ENCODE measurements around the gene ENKUR. TPM values are rescaled to one million over a fixed set of nuclear protein-coding genes. Genes with fewer than 3 reads are reported as not detected.
"Not testable (repeated sequence)": the region's sequence is repeated elsewhere in the genome, so short reads cannot be mapped to it uniquely, and the experiment has no call there.

The ENKUR gene
- total RNA-seq, 4 donors from 2014 or later, result 0.31 TPM; not detected in 3

DNA sequence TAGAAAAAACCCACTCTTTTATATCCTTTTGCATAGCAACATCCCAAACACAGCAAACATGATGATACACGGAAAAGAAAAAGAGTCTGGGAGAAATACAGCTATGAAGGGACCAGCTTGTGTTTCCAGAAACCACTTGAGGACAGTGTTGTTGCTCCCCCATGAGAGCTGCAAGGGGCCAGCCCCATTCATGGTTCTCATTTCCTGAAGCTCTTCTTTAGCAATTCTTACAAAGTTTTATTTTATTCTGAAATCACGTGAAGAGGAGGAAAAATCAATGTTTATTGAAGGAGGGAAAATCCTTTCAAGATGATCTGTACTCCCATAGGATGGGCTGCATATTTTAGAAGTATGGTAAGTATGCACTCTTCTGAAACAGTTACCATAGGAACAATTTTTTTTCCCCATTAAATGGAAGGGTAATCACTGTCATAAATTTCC lies 46.1 kb downstream of the ENKUR start:
- no peak for DNase-seq
- intact Hi-C loops (cut with DNase I), result no loop called here
- H3K27me3 ChIP-seq, result no peaks in the 10 kb centered on the region
- no peak overlapping the region for H3K4me3 ChIP-seq
- TF ChIP-seq, protein P1, sequence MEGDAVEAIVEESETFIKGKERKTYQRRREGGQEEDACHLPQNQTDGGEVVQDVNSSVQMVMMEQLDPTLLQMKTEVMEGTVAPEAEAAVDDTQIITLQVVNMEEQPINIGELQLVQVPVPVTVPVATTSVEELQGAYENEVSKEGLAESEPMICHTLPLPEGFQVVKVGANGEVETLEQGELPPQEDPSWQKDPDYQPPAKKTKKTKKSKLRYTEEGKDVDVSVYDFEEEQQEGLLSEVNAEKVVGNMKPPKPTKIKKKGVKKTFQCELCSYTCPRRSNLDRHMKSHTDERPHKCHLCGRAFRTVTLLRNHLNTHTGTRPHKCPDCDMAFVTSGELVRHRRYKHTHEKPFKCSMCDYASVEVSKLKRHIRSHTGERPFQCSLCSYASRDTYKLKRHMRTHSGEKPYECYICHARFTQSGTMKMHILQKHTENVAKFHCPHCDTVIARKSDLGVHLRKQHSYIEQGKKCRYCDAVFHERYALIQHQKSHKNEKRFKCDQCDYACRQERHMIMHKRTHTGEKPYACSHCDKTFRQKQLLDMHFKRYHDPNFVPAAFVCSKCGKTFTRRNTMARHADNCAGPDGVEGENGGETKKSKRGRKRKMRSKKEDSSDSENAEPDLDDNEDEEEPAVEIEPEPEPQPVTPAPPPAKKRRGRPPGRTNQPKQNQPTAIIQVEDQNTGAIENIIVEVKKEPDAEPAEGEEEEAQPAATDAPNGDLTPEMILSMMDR (IDR thresholded peaks at IDR 0.05), result no peak
- TF ChIP-seq POLR2A (IDR thresholded peaks at IDR 0.05), result no peak
- H3K27ac ChIP-seq, result no peak overlapping the region
- no peaks in the 10 kb centered on the region for H3K9me3 ChIP-seq
- no peaks in the 10 kb centered on the region for H3K4me1 ChIP-seq
- WGBS, 2 donors, result 65 to 67% methylated on average over 2 of the region's 2 CpGs
- no peaks in the 10 kb centered on the region for H3K36me3 ChIP-seq

DNA sequence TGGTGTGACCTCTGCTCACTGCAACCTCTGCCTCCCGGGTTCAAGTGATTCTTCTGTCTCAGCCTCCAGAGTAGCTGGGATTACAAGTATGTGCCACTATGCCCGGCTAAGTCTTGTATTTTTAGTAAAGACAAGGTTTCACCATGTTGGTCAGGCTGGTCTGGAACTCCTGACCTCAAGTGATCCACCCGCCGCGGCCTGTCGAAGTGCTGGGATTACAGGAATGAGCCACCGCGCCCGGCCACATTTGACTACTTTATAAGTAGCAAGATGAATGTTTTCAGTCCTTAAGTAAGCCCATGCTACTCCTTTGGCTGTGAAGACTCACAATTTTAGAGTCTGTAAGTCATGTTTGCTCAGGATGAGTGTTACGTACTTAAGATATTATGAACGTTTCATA lies 47.0 kb downstream of the ENKUR start:
- H3K9me3 ChIP-seq; H3K27me3 ChIP-seq; H3K4me1 ChIP-seq; H3K36me3 ChIP-seq; DNase-seq; H3K27ac ChIP-seq; H3K4me3 ChIP-seq; intact Hi-C loops (cut with DNase I): not testable (repeated sequence)
- 89 to 91% methylated on average over 10 to 11 of the region's 11 CpGs for WGBS, 2 donors

DNA sequence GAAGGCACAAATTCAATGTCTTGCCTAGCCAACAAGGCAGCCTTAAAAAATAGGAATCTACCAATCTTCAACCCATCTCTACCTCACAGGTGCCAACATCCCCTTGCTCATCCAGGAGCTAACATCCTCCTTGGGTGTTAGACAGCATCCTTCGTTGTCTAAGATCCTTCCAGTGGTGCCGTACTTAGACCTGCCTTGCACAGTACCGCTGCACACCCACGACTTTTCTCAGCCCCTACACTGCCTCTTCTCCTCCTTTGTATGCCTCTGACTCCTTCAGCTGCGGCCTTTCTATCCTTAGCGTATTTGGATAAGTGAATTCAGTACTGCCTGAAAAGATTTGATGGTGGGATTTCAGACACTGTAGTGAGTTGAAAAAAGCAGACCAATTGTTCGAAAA lies 47.6 kb downstream of the ENKUR start:
- H3K9me3 ChIP-seq, result no peaks in the 10 kb centered on the region
- no peak overlapping the region for H3K4me3 ChIP-seq
- H3K4me1 ChIP-seq, result peaks cover 0 to 7% (median 2%) of the 10 kb centered on the region in 3 donors
- WGBS, 2 donors, result 83 to 98% methylated on average over 7 of the region's 7 CpGs
- no peak for DNase-seq
- H3K27ac ChIP-seq, result no peak overlapping the region
- intact Hi-C loops (cut with DNase I), result no loop called here
- no peaks in the 10 kb centered on the region for H3K27me3 ChIP-seq
- TF ChIP-seq, protein P1 (IDR thresholded peaks at IDR 0.05), result no peak
- no peak for TF ChIP-seq POLR2A (IDR thresholded peaks at IDR 0.05)
- no peaks in the 10 kb centered on the region for H3K36me3 ChIP-seq

DNA sequence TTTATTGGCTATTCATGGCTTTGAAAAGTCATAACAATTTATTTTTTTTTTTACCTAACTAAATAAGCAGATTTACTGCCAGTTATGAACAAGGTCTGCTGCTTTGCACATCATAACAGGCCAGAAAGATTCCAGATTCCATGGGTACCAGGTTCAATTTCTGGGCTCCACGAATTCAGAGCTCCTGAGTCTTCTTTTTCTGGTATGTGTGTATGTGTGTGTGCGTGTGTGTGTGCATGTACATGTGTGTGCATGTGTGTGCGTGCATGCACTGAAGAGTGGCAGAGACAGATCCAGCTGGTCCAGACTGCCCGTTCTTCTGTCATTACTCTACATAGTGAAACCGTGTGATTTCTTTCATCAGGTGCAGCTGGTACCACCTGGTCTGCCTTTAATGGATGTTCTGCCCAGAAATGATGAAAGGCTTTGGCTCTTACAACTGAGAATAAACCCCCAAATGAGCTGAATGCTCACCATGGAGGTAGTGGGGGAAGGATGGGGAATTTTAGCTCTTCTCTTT lies 48.9 kb downstream of the ENKUR start:
- 83 to 95% methylated on average over 4 to 5 of the region's 5 CpGs for WGBS, 2 donors
- TF ChIP-seq POLR2A (IDR thresholded peaks at IDR 0.05), result no peak
- TF ChIP-seq, protein P1 (IDR thresholded peaks at IDR 0.05), result no peak
- H3K27ac ChIP-seq, result no peak overlapping the region
- no peaks in the 10 kb centered on the region for H3K27me3 ChIP-seq
- no peak for DNase-seq
- H3K4me1 ChIP-seq, result peaks cover 0 to 16% (median 2%) of the 10 kb centered on the region in 3 donors
- no peaks in the 10 kb centered on the region for H3K36me3 ChIP-seq
- intact Hi-C loops (cut with DNase I), result no loop called here
- H3K4me3 ChIP-seq, result no peak overlapping the region
- H3K9me3 ChIP-seq, result no peaks in the 10 kb centered on the region

DNA sequence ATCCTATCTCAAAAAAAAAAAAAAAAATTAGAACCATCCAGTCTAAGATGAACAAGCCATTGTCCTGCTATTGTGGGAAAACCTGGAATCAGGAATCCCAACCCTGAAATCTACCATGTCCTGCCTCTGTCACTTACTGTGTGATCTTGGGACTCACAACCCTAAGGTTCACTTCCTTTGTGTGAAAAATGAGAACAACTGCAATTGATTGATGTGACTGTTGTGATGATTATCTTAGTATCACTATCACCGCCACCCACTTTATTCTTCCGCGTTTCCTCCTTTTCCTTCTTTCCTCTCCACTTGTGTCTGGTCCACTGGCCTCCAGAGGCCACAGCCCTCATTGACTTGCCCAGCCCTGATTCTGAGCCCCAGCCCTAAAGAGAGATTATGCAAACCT lies 50.9 kb downstream of the ENKUR start:
- Histone ChIP-seq H3K36me3 (no peaks in the 10 kb centered on the region), H3K27ac (no peak overlapping the region), H3K4me3 (no peak overlapping the region), H3K27me3 (no peaks in the 10 kb centered on the region), H3K9me3 (no peaks in the 10 kb centered on the region), H3K4me1 (peaks cover 0 to 20% (median 2%) of the 10 kb centered on the region in 3 donors)
- intact Hi-C loops (cut with DNase I), result no loop called here
- TF ChIP-seq, protein P1 (IDR thresholded peaks at IDR 0.05), result no peak
- no peak for TF ChIP-seq POLR2A (IDR thresholded peaks at IDR 0.05)
- WGBS, 2 donors, result 83 to 89% methylated on average over 3 of the region's 3 CpGs
- DNase-seq, result no peak

DNA sequence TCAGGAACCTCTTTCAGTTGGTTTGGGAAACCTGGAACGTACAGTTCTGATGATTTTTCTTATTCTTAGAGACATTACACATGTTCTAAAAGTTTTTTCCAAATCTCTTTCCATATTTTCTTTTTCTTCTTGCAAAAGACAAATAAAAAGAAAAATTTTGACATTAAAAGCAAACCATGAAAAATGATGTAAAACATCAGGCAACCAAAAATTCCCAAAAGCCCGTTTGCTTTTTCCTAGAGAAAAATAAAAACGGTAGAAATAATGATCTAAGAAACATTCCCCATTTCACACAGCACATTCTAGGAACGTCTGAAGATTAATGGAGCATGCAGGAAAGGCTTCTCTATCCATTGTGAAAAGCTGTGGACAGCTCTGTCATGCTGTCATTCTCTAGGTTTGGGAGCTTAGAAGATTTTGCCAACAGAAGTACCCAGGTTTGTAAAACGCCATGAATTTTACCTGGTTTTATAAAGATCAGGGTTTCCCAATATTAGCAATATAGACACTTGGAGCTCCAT lies 52.4 kb downstream of the ENKUR start:
- intact Hi-C loops (cut with DNase I), result no loop called here
- H3K27me3 ChIP-seq, result no peaks in the 10 kb centered on the region
- peaks cover 0 to 28% (median 8%) of the 10 kb centered on the region in 3 donors for H3K4me1 ChIP-seq
- no peak overlapping the region for H3K4me3 ChIP-seq
- TF ChIP-seq, protein P1 (IDR thresholded peaks at IDR 0.05), result no peak
- TF ChIP-seq POLR2A (IDR thresholded peaks at IDR 0.05), result no peak
- 41 to 49% methylated on average over 5 of the region's 5 CpGs for WGBS, 2 donors
- H3K9me3 ChIP-seq, result no peaks in the 10 kb centered on the region
- DNase-seq, result no peak
- no peak overlapping the region for H3K27ac ChIP-seq
- H3K36me3 ChIP-seq, result no peaks in the 10 kb centered on the region
